Astrocyte of the spinal cord (primary cell): Measurements from ENCODE around the gene PRDM2.

ENCODE experiments used
- DNase-seq: peaks from one replicate; pipeline ENCODE4 v3.0.0; 2011; ENCODE audit warnings: low read depth, low spot score
- H3K4me3 ChIP-seq: 2 replicates; pipeline ENCODE4 v1.5.1; 2011; ENCODE audit warnings: low read depth, mild to moderate bottlenecking, low read length, moderate library complexity
- CTCF ChIP-seq: IDR thresholded peaks from 2 replicates; pipeline ENCODE4 v1.5.1; 2012; ENCODE audit warnings: low read depth, mild to moderate bottlenecking, low read length, inconsistent platforms
- in situ Hi-C: cut with HindIII; loops from 2 replicates; pipeline ENCODE4 v1.10.0; 2017; ENCODE audit warnings: low sequenced_read_pairs

The PRDM2 gene

GRCh38 chr1:13749543-13750341 is 49.8 kb downstream of the PRDM2 start:
- peak; percentile 26 for DNase-seq
- H3K4me3 ChIP-seq: peak overlapping the region; percentile 65
- no peak for TF ChIP-seq CTCF
- in situ Hi-C loops: no loop called here

GRCh38 chr1:13751458-13751871 is 51.5 kb downstream of the PRDM2 start:
- in situ Hi-C loops: no loop called here
- no peak overlapping the region for H3K4me3 ChIP-seq
- no peak for TF ChIP-seq CTCF
- DNase-seq: no peak

DNA sequence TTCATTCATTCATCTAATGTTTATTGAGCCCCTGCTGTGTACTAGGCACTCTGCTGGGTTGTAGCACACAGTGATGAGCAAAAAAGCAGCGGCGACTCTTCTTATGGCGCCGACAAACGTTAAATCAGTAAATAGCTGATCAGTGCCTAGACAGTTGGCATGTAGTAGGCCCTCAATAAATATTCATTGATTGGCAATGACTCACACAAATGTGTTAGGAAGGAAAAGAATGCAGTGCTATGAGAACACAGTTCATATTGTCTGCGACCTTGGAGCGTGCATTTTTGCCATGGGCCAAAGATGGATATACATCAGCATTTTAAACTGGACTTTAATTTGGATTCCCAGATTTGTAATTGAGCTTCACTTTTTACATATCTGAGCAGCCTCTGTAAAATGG is 52.0 kb downstream of the PRDM2 start:
- no peak overlapping the region for H3K4me3 ChIP-seq
- in situ Hi-C loops: no loop called here
- TF ChIP-seq CTCF: no peak
- DNase-seq: no peak

- no peak for TF ChIP-seq CTCF
- no peak for DNase-seq
- H3K4me3 ChIP-seq: no peak overlapping the region
- in situ Hi-C loops: no loop called here
Measured at GRCh38 chr1:13752852-13753251, 52.9 kb downstream of the PRDM2 start.

DNA sequence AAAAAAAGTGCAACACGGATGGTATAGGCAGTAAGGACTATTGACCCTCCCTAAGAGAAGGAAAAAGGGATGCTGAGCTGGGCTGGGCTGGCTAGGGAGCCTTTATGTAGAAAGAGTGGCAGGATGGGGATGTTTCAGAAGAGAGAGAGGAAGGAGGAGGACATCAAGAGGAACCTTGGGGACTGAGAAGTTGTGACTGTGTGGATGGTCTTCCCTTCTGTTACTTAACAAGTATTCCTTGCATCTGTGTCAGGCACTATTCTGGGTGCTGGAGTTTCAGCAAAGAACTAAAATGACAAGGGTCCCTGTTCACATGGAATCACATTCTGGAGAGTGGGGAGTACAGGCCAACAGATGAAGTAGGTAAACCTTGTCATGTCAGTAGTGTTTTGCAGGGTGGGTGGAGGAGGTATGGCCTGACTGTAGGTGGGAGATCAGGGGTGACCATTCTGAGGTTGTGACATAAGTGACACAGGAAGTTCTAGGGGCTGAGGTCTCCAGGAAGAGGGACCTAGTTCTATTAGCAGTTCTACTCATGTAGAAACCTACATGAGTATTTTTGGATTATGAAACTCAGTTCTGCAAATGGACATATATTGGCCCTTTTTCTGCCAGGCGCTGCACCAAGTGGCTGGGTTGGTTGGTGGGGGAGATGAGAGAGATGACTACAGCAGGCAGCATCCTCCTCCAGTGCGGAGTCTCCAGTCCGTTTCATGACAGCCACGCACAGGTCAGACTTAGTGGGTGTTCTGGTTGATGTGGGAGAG is 53.8 kb downstream of the PRDM2 start:
- H3K4me3 ChIP-seq: no peak overlapping the region
- TF ChIP-seq CTCF: no peak
- DNase-seq: no peak
- in situ Hi-C loops: no loop called here

DNA sequence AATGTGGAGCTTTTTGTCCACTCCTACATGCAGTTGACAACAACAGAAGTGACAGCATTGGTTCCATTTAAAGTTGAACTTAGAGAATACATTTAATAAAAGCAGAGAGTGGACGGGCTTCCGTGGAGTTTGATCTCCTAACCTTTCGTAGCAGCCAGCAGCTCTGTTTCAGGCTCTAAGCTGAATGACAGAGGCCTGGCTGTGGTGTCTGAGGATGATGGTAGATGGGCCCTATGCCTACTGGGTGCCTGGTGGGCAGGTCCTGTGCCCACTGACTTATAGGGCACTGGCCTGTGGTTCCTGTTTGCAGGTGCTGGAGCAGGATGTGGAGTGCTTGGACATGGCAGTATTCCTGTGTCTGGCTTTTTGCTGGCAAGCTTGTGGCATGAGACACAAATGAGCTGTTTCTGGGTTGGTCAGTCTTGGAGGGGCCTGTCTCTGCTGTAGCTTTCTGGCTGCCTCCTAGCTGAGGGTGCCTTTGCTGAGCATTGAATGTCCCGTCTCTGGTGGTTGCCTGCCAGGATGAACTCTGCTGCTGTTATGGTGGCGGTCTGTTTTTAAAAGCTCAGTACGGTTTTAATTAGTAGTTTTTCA is 54.6 kb downstream of the PRDM2 start:
- in situ Hi-C loops: no loop called here
- DNase-seq: no peak
- TF ChIP-seq CTCF: no peak
- no peak overlapping the region for H3K4me3 ChIP-seq
